GM23338 (cell line): ENCODE results near the gene PRSS56. TPM values are rescaled to one million over a fixed set of nuclear protein-coding genes. Genes with fewer than 3 reads are reported as not detected.

Source experiments
- ATAC-seq: fragments of 200-7000 bp; cut with Tn5 transposase; 3 replicates; pipeline ENCODE4 v1.9.1; 2020
- DNase-seq: peaks from one replicate; pipeline ENCODE4 v3.0.0-alpha.2; 2015; ENCODE audit warnings: low spot score
- H2AFZ ChIP-seq: fragments of 200-600 bp; sonication (generic); 2 replicates; pipeline ENCODE4 v1.8.0; 2016; ENCODE audit warnings: antibody characterized with exemption, mild to moderate bottlenecking, moderate library complexity
- H3F3A ChIP-seq: fragments of 200-600 bp; sonication (generic); replicated peaks from 2 replicates; pipeline ENCODE4 v1.8.0; 2017; ENCODE audit warnings: antibody characterized with exemption, mixed run types, low read depth
- H3K27ac ChIP-seq: fragments of 200-600 bp; sonication (generic); 2 replicates; pipeline ENCODE4 v1.6.1; 2016; ENCODE audit warnings: low read depth
- H3K27me3 ChIP-seq: fragments of 200-600 bp; sonication (generic); 2 replicates; pipeline ENCODE4 v1.8.0; 2016; ENCODE audit warnings: mild to moderate bottlenecking, mixed run types, moderate library complexity; ENCODE audit not compliant: insufficient read depth
- H3K36me3 ChIP-seq: fragments of 200-600 bp; sonication (generic); 2 replicates; pipeline ENCODE4 v1.8.0; 2016; ENCODE audit warnings: mild to moderate bottlenecking; ENCODE audit not compliant: insufficient read depth
- H3K4me1 ChIP-seq: fragments of 200-600 bp; sonication (generic); 2 replicates; pipeline ENCODE4 v1.8.0; 2016; ENCODE audit warnings: mild to moderate bottlenecking, moderate library complexity; ENCODE audit not compliant: insufficient read depth
- H3K4me2 ChIP-seq: fragments of 200-600 bp; sonication (generic); 2 replicates; pipeline ENCODE4 v1.7.1; 2017; ENCODE audit warnings: mixed run types
- H3K4me3 ChIP-seq: fragments of 200-600 bp; sonication (generic); 2 replicates; pipeline ENCODE4 v1.6.1; 2016; ENCODE audit warnings: mixed run types
- H3K79me2 ChIP-seq: fragments of 200-600 bp; sonication (generic); replicated peaks from 2 replicates; pipeline ENCODE4 v1.8.0; 2017; ENCODE audit warnings: mild to moderate bottlenecking; ENCODE audit not compliant: insufficient read depth
- H3K9me2 ChIP-seq: fragments of 200-600 bp; sonication (generic); 2 replicates; pipeline ENCODE4 v1.8.0; 2017; ENCODE audit not compliant: insufficient read depth
- H4K20me1 ChIP-seq: fragments of 200-600 bp; sonication (generic); replicated peaks from 2 replicates; pipeline ENCODE4 v1.8.0; 2017; ENCODE audit warnings: mild to moderate bottlenecking; ENCODE audit not compliant: insufficient read depth
- H3K27ac Mint-ChIP-seq: 2 replicates; pipeline ENCODE4 v1.8.0; 2020; ENCODE audit warnings: inconsistent platforms, mild to moderate bottlenecking, moderate library complexity, mixed read lengths
- H3K27me3 Mint-ChIP-seq: 3 replicates; pipeline ENCODE4 v1.8.0; 2022; ENCODE audit warnings: low read depth, mild to moderate bottlenecking, moderate library complexity, mixed read lengths, inconsistent platforms; ENCODE audit not compliant: insufficient read depth, poor library complexity
- H3K36me3 Mint-ChIP-seq: 3 replicates; pipeline ENCODE4 v1.8.0; 2021; ENCODE audit warnings: low read depth, mild to moderate bottlenecking, inconsistent platforms, moderate library complexity, mixed read lengths
- H3K4me1 Mint-ChIP-seq: 3 replicates; pipeline ENCODE4 v1.8.0; 2020; ENCODE audit warnings: mild to moderate bottlenecking, inconsistent platforms, mixed read lengths
- H3K4me3 Mint-ChIP-seq: 3 replicates; pipeline ENCODE4 v1.8.0; 2021; ENCODE audit warnings: moderate library complexity, mild to moderate bottlenecking, inconsistent platforms, mixed read lengths
- H3K9me3 Mint-ChIP-seq: 3 replicates; pipeline ENCODE4 v1.8.0; 2020; ENCODE audit warnings: moderate library complexity, mild to moderate bottlenecking, inconsistent platforms, mixed read lengths
- CREB1 ChIP-seq: fragments of 250-450 bp; sonication (Bioruptor Pico); IDR thresholded peaks from 2 replicates; pipeline ENCODE4 v1.5.0; 2020; ENCODE audit warnings: low read depth, mild to moderate bottlenecking, moderate library complexity
- EZH2phosphoT487 ChIP-seq: fragments of 200-600 bp; sonication (generic); IDR thresholded peaks from one replicate; pipeline ENCODE4 v1.8.1; 2018; ENCODE audit warnings: antibody characterized with exemption; ENCODE audit not compliant: unreplicated experiment
- JUNB ChIP-seq: IDR thresholded peaks from one replicate; pipeline ENCODE4 v1.6.1; 2016; ENCODE audit warnings: antibody characterized with exemption; ENCODE audit not compliant: unreplicated experiment
- ZNF331 ChIP-seq: fragments of 250-450 bp; sonication (Bioruptor Pico); IDR thresholded peaks from 2 replicates; pipeline ENCODE4 v1.5.0; 2020; ENCODE audit warnings: low read depth, mild to moderate bottlenecking, moderate library complexity
- polyA plus RNA-seq: library from polyadenylated mRNA; unstranded; fragments of >200 nt; fragmentation: Nextera tagmentation; extraction: Ambion mirVana; gene quantifications from 2 replicates; pipeline ENCODE4 v1.2.1, GENCODE V29; 2016
- total RNA-seq: library from RNA; depleted of rRNA; stranded (reverse); fragments of >200 nt; shearing (Covaris generic); gene quantifications from 2 replicates; pipeline ENCODE4 v1.2.3, GENCODE V29; 2014
- TF ChIP-seq, protein P1 (sequence below): fragments of 250-450 bp; sonication (Bioruptor Pico); IDR thresholded peaks from 2 replicates; pipeline ENCODE4 v1.5.0; 2020; ENCODE audit warnings: mild to moderate bottlenecking, moderate library complexity

The PRSS56 gene
- total and polyA plus RNA-seq, 2 experiments from 2014 or later: 0.27 to 0.31 TPM

DNA sequence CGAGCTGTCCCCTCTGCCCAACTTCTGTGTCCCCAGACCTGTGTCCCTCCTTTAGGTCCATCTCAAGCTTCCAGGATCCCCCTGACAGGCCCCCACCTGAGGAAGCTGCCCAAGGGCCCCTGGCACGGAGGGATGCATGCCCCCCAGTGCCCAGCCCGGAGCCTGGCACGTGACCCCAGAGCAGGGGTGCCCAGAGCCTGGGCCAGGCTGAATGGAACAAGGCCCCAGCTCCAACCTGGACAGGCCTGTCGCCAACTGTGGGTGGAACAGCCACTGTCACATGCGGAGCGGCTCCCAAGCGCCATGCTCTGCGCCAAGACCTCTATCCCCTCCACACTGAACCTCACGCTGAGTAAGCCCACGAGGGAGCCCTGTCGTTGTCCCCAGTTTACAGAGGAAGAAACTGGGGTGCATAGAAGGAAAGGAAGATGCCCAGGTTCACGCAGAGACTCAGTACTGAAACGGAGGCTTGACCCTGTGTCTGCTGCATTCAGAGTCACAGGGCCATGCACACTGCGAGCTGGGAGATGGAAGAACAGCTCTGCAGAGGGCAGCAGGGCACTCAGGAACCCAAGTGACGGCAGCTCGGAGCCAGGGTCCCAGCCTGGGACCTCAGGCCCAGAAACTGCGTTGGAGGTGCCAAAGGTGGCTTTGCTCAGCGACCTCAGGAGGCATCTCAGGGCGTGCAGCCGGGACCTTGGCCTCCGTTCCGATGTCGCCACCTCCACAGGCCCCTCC lies 27.1 kb upstream of the PRSS56 start:
- no peaks in the 10 kb centered on the region; the same call in 2 of the 3 replicates for H3K36me3 Mint-ChIP-seq
- H3K27me3 Mint-ChIP-seq: peaks cover 36% of the 10 kb centered on the region
- H3K4me1 Mint-ChIP-seq: peaks cover 35% of the 10 kb centered on the region
- 0 out of 2 replicates have a peak, but pooled peaks cover 5% of the 10 kb centered on the region for H3F3A ChIP-seq
- no peaks in the 10 kb centered on the region for H3K79me2 ChIP-seq
- H3K9me2 ChIP-seq: no peaks in the 10 kb centered on the region
- H3K9me3 Mint-ChIP-seq: no peaks in the 10 kb centered on the region
- H3K4me3 ChIP-seq: no peak overlapping the region
- ATAC-seq (no peak), DNase-seq (no peak)
- TF ChIP-seq, protein P1, sequence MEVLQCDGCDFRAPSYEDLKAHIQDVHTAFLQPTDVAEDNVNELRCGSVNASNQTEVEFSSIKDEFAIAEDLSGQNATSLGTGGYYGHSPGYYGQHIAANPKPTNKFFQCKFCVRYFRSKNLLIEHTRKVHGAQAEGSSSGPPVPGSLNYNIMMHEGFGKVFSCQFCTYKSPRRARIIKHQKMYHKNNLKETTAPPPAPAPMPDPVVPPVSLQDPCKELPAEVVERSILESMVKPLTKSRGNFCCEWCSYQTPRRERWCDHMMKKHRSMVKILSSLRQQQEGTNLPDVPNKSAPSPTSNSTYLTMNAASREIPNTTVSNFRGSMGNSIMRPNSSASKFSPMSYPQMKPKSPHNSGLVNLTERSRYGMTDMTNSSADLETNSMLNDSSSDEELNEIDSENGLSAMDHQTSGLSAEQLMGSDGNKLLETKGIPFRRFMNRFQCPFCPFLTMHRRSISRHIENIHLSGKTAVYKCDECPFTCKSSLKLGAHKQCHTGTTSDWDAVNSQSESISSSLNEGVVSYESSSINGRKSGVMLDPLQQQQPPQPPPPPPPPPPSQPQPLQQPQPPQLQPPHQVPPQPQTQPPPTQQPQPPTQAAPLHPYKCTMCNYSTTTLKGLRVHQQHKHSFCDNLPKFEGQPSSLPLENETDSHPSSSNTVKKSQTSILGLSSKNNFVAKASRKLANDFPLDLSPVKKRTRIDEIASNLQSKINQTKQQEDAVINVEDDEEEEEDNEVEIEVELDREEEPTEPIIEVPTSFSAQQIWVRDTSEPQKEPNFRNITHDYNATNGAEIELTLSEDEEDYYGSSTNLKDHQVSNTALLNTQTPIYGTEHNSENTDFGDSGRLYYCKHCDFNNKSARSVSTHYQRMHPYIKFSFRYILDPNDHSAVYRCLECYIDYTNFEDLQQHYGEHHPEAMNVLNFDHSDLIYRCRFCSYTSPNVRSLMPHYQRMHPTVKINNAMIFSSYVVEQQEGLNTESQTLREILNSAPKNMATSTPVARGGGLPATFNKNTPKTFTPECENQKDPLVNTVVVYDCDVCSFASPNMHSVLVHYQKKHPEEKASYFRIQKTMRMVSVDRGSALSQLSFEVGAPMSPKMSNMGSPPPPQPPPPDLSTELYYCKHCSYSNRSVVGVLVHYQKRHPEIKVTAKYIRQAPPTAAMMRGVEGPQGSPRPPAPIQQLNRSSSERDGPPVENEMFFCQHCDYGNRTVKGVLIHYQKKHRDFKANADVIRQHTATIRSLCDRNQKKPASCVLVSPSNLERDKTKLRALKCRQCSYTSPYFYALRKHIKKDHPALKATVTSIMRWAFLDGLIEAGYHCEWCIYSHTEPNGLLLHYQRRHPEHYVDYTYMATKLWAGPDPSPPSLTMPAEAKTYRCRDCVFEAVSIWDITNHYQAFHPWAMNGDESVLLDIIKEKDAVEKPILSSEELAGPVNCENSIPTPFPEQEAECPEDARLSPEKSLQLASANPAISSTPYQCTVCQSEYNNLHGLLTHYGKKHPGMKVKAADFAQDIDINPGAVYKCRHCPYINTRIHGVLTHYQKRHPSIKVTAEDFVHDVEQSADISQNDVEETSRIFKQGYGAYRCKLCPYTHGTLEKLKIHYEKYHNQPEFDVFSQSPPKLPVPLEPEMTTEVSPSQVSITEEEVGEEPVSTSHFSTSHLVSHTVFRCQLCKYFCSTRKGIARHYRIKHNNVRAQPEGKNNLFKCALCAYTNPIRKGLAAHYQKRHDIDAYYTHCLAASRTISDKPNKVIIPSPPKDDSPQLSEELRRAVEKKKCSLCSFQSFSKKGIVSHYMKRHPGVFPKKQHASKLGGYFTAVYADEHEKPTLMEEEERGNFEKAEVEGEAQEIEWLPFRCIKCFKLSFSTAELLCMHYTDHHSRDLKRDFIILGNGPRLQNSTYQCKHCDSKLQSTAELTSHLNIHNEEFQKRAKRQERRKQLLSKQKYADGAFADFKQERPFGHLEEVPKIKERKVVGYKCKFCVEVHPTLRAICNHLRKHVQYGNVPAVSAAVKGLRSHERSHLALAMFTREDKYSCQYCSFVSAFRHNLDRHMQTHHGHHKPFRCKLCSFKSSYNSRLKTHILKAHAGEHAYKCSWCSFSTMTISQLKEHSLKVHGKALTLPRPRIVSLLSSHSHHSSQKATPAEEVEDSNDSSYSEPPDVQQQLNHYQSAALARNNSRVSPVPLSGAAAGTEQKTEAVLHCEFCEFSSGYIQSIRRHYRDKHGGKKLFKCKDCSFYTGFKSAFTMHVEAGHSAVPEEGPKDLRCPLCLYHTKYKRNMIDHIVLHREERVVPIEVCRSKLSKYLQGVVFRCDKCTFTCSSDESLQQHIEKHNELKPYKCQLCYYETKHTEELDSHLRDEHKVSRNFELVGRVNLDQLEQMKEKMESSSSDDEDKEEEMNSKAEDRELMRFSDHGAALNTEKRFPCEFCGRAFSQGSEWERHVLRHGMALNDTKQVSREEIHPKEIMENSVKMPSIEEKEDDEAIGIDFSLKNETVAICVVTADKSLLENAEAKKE: no peak
- no peak overlapping the region for H2AFZ ChIP-seq
- H3K27ac Mint-ChIP-seq: no peak overlapping the region
- no peaks in the 10 kb centered on the region for H3K36me3 ChIP-seq
- peaks cover 19% of the 10 kb centered on the region for H3K4me1 ChIP-seq
- no peak overlapping the region for H3K4me2 ChIP-seq
- H3K4me3 Mint-ChIP-seq: no peak overlapping the region
- peaks cover 20% of the 10 kb centered on the region for H3K27me3 ChIP-seq
- no peaks in the 10 kb centered on the region for H4K20me1 ChIP-seq
- no peak overlapping the region for H3K27ac ChIP-seq

DNA sequence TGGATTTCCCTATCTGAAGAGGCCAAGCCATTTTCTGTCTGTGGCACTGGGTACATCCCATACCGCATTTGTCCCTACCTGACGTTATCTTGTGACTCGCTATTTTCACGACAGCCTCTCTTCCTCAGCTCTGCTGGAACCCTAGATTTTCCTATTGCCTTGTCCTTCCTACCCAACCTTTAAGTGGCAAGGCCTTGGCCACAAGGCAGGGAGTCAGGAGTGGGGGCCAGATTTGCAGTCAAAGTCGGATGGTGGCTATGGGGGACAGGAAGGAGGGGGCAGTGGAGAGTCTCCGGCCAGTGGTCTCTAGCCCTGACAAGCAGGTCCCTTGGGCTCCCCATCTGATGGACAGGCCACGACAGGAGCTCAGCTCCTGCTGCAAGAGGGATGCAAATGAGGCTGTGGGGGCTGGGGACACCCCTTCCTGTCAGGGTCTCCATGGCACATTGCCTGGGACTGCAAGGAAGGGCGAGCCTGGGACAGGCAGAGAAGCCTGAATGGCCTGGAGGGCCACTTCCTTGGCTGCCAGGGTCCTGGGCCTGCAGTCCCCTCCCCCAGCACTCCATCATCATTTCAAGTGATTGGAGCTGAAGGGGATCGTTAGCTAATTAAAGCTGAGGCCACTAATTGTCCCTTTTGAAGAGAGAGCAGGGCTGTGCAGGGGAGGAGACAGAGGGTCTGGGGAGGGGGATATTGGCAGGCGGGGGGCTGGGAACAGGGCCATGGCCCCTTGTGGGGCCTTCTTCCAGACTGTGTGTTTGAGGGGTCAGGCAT lies 26.3 kb upstream of the PRSS56 start:
- no peaks in the 10 kb centered on the region for H3K9me2 ChIP-seq
- no peaks in the 10 kb centered on the region for H3K36me3 ChIP-seq
- peaks cover 11% of the 10 kb centered on the region for H3K4me1 ChIP-seq
- H3K79me2 ChIP-seq: no peaks in the 10 kb centered on the region
- Mint-ChIP-seq H3K36me3 (no peaks in the 10 kb centered on the region; the same call in 2 of the 3 replicates), H3K27ac (no peak overlapping the region), H3K4me1 (peaks cover 32% of the 10 kb centered on the region), H3K27me3 (peaks cover 28% of the 10 kb centered on the region), H3K4me3 (no peak overlapping the region), H3K9me3 (no peaks in the 10 kb centered on the region)
- H3K4me3 ChIP-seq: no peak overlapping the region
- TF ChIP-seq ZNF331 (CRISPR knock-in tag) (no peak), EZH2phosphoT487 (no peak), JUNB (no peak), CREB1 (CRISPR knock-in tag) (no peak)
- peaks cover 12% of the 10 kb centered on the region for H3K27me3 ChIP-seq
- DNase-seq (no peak), ATAC-seq (no peak)
- H3F3A ChIP-seq: 0 out of 2 replicates have a peak, but pooled peaks cover 2% of the 10 kb centered on the region
- no peak overlapping the region for H2AFZ ChIP-seq
- H3K4me2 ChIP-seq: no peak overlapping the region
- H3K27ac ChIP-seq: no peak overlapping the region
- no peaks in the 10 kb centered on the region for H4K20me1 ChIP-seq
